A673 (cell line): ENCODE results near the gene MAST4. TPM values are rescaled to one million over a fixed set of nuclear protein-coding genes. Genes with fewer than 3 reads are reported as not detected.

Source experiments
- BruUV-seq: library from RNA; stranded (reverse); fragments of 400-500 nt; replicated peaks from 2 replicates; lab custom pipeline; 2021; lab: Mats Ljungman, UMichigan
- CTCF ChIA-PET: fragments of 300-600 bp; sonication (Branson Sonifier 250); formaldehyde crosslinking; loops from one replicate; lab custom pipeline; 2022; ENCODE audit warnings: antibody characterized with exemption; lab: Charles Lee
- POLR2A ChIA-PET: fragments of 300-600 bp; sonication (Branson Sonifier 250); formaldehyde crosslinking; loops from one replicate; lab custom pipeline; 2022; ENCODE audit warnings: antibody characterized with exemption; ENCODE audit not compliant: low non-redundant PET; lab: Charles Lee
- DNase-seq: peaks from one replicate; pipeline ENCODE4 v3.0.0-alpha.2; 2015; ENCODE audit warnings: low spot score
- H3K27ac ChIP-seq: fragments of 200-600 bp; sonication (generic); 2 replicates; pipeline ENCODE4 v1.5.1; 2016; ENCODE audit warnings: mixed run types, low read depth, mild to moderate bottlenecking, mixed read lengths, antibody characterized with exemption, low read length; ENCODE audit not compliant: poor library complexity, severe bottlenecking
- H3K27me3 ChIP-seq: fragments of 200-600 bp; sonication (generic); replicated peaks from 2 replicates; pipeline ENCODE4 v1.6.1; 2017; ENCODE audit warnings: mixed run types, low read depth, mild to moderate bottlenecking, mixed read lengths, antibody characterized with exemption, low read length; ENCODE audit not compliant: insufficient read depth, poor library complexity
- H3K36me3 ChIP-seq: fragments of 200-600 bp; sonication (generic); 2 replicates; pipeline ENCODE4 v1.6.1; 2016; ENCODE audit warnings: mixed run types, mild to moderate bottlenecking, mixed read lengths, antibody characterized with exemption, low read length; ENCODE audit not compliant: insufficient read depth, poor library complexity, severe bottlenecking
- H3K4me1 ChIP-seq: fragments of 200-600 bp; sonication (generic); 2 replicates; pipeline ENCODE4 v1.6.1; 2017; ENCODE audit warnings: mixed run types, mild to moderate bottlenecking, mixed read lengths, antibody characterized with exemption, low read length; ENCODE audit not compliant: insufficient read depth, poor library complexity, severe bottlenecking
- H3K4me3 ChIP-seq: fragments of 200-600 bp; sonication (generic); 2 replicates; pipeline ENCODE4 v1.5.1; 2016; ENCODE audit warnings: low read depth, mixed run types, mild to moderate bottlenecking, mixed read lengths, low read length; ENCODE audit not compliant: poor library complexity, severe bottlenecking
- H3K9me3 ChIP-seq: fragments of 200-600 bp; sonication (generic); 2 replicates; pipeline ENCODE4 v1.6.1; 2016; ENCODE audit warnings: mixed run types, low read depth, mild to moderate bottlenecking, mixed read lengths, antibody characterized with exemption, low read length; ENCODE audit not compliant: poor library complexity, severe bottlenecking
- CTCF ChIP-seq: fragments of 300-800, 200-600 bp; sonication (generic); conservative IDR thresholded peaks from 2 replicates; pipeline ENCODE4 v1.5.1; 2017; ENCODE audit warnings: low read depth, mild to moderate bottlenecking, antibody characterized with exemption, low read length, moderate library complexity, mixed read lengths
- EZH2 ChIP-seq: fragments of 200-600 bp; sonication (generic); IDR thresholded peaks from 2 replicates; pipeline ENCODE4 v1.6.1; 2017; ENCODE audit warnings: borderline replicate concordance, low read depth, mild to moderate bottlenecking, mixed read lengths, antibody characterized with exemption, low read length; ENCODE audit not compliant: poor library complexity, severe bottlenecking
- intact Hi-C: fragments of 100-400 bp; cut with micrococcal nuclease; formaldehyde crosslinking; loops from one replicate; pipeline ENCODE4 v1.10.0; 2022; ENCODE audit not compliant: unreplicated experiment
- total RNA-seq: library from RNA; stranded (reverse); gene quantifications from 2 replicates; pipeline ENCODE4 v1.2.3, GENCODE V29; 2021

The MAST4 gene
- total RNA-seq, 1 experiment from 2014 or later, result 4.5 TPM

- CTCF ChIA-PET, result no interaction called here
- POLR2A ChIA-PET, result no interaction called here
- no peaks in the 10 kb centered on the region for H3K27me3 ChIP-seq
- H3K36me3 ChIP-seq, result no peaks in the 10 kb centered on the region
- H3K4me3 ChIP-seq, result no peak overlapping the region
- TF ChIP-seq CTCF, result no peak
- TF ChIP-seq EZH2, result no peak
- DNase-seq, result no peak
- H3K9me3 ChIP-seq, result no peaks in the 10 kb centered on the region
- H3K4me1 ChIP-seq, result no peaks in the 10 kb centered on the region
- no TSS peak for BruUV-seq
- no peak overlapping the region for H3K27ac ChIP-seq
- intact Hi-C loops, result no loop called here
Measured at GRCh38 chr5:66912787-66913186, 316.6 kb downstream of the MAST4 start.

- ChIA-PET POLR2A (no interaction called here), CTCF (no interaction called here)
- no TSS peak for BruUV-seq
- H3K4me1 ChIP-seq, result no peaks in the 10 kb centered on the region
- intact Hi-C loops, result no loop called here
- no peak overlapping the region for H3K27ac ChIP-seq
- DNase-seq, result no peak
- H3K4me3 ChIP-seq, result no peak overlapping the region
- H3K9me3 ChIP-seq, result no peaks in the 10 kb centered on the region
- no peaks in the 10 kb centered on the region for H3K36me3 ChIP-seq
- TF ChIP-seq EZH2 (no peak), CTCF (no peak)
- no peaks in the 10 kb centered on the region for H3K27me3 ChIP-seq
Measured at GRCh38 chr5:66915531-66915930, 319.3 kb downstream of the MAST4 start.

GRCh38 chr5:66922881-66923280 lies 326.7 kb downstream of the MAST4 start:
- no peak for DNase-seq
- POLR2A ChIA-PET, result no interaction called here
- H3K27ac ChIP-seq, result no peak overlapping the region
- H3K9me3 ChIP-seq, result no peaks in the 10 kb centered on the region
- no peaks in the 10 kb centered on the region for H3K36me3 ChIP-seq
- intact Hi-C loops, result no loop called here
- CTCF ChIA-PET, result no interaction called here
- no TSS peak for BruUV-seq
- H3K4me1 ChIP-seq, result no peaks in the 10 kb centered on the region
- no peak for TF ChIP-seq CTCF
- TF ChIP-seq EZH2, result no peak
- H3K4me3 ChIP-seq, result no peak overlapping the region
- no peaks in the 10 kb centered on the region for H3K27me3 ChIP-seq
